ENCODE measurements around the gene LONP2.

DNA sequence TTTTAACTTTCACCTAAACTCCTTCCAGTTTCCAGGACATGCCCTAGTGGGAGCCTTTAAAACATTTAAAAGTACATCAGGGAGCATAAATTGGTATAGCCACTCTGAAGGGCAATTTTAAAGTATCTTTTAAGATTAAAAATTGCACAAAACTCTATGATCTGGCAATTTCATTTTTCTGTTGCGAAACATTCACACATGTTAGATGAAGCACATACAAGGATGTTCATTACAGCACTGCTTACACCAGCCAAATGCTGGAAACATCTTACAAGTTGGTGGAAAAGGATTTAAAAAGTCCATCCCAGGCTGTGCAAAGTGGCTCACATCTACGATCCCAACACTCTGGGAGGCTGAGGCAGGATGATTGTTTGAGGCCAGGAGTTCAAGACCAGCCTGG lies 26.4 kb upstream of the LONP2 start:
- TF ChIP-seq, protein P1, sequence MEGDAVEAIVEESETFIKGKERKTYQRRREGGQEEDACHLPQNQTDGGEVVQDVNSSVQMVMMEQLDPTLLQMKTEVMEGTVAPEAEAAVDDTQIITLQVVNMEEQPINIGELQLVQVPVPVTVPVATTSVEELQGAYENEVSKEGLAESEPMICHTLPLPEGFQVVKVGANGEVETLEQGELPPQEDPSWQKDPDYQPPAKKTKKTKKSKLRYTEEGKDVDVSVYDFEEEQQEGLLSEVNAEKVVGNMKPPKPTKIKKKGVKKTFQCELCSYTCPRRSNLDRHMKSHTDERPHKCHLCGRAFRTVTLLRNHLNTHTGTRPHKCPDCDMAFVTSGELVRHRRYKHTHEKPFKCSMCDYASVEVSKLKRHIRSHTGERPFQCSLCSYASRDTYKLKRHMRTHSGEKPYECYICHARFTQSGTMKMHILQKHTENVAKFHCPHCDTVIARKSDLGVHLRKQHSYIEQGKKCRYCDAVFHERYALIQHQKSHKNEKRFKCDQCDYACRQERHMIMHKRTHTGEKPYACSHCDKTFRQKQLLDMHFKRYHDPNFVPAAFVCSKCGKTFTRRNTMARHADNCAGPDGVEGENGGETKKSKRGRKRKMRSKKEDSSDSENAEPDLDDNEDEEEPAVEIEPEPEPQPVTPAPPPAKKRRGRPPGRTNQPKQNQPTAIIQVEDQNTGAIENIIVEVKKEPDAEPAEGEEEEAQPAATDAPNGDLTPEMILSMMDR (IDR thresholded peaks at IDR 0.05), result no peak
- TF ChIP-seq POLR2A (IDR thresholded peaks at IDR 0.05), result no peak
